Adrenal gland (tissue), 5 donors: ENCODE measurements around the gene TPCN1.

Experiments used
- POLR2A ChIP-seq, 2 donors: fragments of 450-650 bp; IDR thresholded peaks; one replicate each; pipeline ENCODE4 v1.6.1; 2017; ENCODE audit warnings: antibody characterized with exemption in 2 of 2, mild to moderate bottlenecking in 2 of 2, moderate library complexity in 1 of 2
- TF ChIP-seq, protein P1 (sequence below), 6 experiments: fragments of 450-650 bp in 4 of 6; fragments of 200-600 bp in 2 of 6; sonication (generic) in 1 of 6; IDR thresholded peaks; 1 replicate in 5 of 6; 2 replicates in 1 of 6; pipeline versions ENCODE4 v1.5.1 to v1.8.0; 2016 to 2021; ENCODE audit warnings: antibody characterized with exemption in 6 of 6, mild to moderate bottlenecking in 2 of 6, moderate library complexity in 1 of 6
- donor health status: DM: no; HTN: no; CAD: no.

DNA sequence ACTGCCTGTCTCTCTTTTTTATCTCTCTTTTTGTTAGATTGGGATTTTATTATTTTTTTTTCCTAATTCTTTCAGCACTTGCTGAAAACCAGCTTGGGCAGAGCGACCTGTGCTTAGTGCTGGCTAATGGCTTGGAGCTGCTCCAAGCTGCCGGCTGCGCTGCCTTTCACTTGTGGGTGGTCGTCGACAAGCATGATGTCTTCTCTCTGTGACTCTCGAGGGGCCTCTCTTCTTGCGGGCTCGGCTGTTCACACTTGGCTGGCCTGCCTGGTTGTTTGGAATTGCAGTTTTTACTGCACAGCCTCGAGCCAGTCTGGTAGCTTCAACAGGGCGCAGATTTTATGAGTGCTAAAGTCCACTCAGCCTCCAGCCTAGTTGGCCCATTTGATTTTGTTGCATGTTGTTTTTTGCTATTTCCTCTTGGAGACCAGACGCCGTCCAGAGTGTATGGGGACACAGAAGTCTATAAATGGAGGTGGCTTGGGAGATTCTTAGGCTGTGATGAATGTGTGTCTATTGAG is 18.6 kb downstream of the TPCN1 start:
- TF ChIP-seq, protein P1, sequence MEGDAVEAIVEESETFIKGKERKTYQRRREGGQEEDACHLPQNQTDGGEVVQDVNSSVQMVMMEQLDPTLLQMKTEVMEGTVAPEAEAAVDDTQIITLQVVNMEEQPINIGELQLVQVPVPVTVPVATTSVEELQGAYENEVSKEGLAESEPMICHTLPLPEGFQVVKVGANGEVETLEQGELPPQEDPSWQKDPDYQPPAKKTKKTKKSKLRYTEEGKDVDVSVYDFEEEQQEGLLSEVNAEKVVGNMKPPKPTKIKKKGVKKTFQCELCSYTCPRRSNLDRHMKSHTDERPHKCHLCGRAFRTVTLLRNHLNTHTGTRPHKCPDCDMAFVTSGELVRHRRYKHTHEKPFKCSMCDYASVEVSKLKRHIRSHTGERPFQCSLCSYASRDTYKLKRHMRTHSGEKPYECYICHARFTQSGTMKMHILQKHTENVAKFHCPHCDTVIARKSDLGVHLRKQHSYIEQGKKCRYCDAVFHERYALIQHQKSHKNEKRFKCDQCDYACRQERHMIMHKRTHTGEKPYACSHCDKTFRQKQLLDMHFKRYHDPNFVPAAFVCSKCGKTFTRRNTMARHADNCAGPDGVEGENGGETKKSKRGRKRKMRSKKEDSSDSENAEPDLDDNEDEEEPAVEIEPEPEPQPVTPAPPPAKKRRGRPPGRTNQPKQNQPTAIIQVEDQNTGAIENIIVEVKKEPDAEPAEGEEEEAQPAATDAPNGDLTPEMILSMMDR (IDR thresholded peaks at IDR 0.05), result no peak
- no peak for TF ChIP-seq POLR2A (IDR thresholded peaks at IDR 0.05)
